ENCODE results near the gene SLC39A13.

DNA sequence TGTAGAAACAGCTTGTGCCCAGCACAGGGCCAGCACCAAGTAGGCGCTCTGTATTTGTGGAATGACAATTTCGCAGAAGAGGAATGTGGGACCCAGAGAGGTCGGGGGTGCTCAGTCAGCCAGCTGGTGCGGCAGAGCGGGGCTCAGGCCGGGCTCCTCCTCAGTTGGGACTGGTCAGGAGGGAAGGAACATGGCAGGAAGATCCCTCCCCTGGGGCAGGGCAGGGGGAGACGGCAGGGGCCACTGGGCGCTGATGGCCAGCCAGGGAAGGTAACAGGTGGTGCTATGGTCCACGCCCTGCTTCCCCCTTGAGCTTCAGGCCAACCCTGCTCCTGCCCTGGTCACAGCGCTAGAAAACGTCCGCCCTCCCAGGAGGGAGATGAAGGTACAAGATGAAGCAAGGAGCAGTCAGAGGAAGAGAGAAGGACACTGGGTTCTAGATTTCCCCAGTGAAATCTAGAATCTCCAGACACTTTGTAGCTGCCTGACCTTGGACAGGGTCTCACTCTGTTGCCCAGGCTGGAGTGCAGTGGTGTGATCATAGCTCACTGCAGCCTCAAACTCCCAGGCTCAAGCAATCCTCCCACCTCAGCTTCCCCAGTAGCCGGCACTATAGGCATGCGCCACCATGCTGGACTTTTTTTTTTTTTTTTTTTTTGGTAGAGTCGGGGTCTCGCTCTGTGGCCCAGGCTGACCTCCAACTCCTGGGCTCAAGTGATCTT, 16.5 kb upstream of the SLC39A13 start:
- TF ChIP-seq EZH2 (IDR thresholded peaks at IDR 0.05; ENCODE audit: insufficient read depth, poor library complexity, severe bottlenecking) (no peak), EZH2phosphoT487 (IDR thresholded peaks at IDR 0.05; ENCODE audit: insufficient read depth, low read depth) (no peak)

Data from GM23248 (cell line).